ENCODE measurements around the gene GARIN5A. TPM values are rescaled to one million over a fixed set of nuclear protein-coding genes. Genes with fewer than 3 reads are reported as not detected.

GARIN5A gene
- total RNA-seq, 2 experiments from 2014 or later: 0.59 to 0.63 TPM

DNA sequence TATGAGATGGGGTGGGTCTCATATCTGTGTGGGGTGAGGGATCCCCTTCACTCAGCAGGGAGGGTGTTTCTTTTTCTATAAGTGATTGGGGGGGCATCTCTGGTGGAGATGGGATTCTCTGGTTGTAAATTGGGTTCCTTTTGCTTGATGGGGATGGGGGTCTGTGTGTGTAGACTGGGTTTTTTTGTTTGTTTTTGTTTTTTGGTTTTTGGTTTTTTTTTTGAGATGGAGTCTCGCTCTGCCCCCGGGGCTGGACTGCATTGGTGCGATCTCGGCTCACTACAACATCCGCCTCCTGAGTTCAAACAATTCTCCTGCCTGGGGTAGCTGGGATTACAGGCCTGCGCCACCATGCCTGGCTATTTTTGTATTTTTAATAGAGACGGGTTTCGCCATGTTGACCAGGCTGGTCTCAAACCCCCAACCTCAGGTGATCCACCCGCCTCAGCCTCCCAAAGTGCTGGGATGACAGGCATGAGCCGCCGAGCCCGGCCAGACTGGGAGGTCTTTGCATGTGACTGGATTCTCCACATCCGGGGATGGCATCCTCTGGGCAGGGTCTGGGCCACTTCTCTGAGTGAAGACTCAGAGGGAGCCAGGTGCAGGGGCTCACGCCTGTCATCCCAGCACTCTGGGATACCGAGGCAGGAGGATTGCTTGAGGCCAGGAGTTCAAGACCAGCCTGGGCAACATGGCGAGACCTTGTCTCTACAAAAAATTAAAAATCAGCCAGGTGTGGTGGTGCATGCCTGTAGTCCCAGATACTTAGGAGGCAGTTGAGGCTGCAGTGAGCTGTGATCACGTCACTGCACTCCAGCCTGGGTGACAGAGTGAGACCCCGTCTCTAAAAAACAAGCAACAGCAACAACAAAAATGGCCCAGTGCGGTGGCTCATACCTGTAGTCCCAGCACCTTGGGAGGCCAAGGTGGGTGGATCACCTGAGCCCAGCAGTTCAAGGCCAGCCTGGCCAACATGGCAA, 43.2 kb downstream of the GARIN5A start:
- Histone ChIP-seq H2AFZ (ENCODE audit: low read length) (peak overlapping the region; percentile 45; the same call in 1 of the 2 replicates), H3K4me1 (ENCODE audit: insufficient read depth, low read length, poor library complexity, severe bottlenecking) (peaks cover 81% of the 10 kb centered on the region), H3K4me2 (ENCODE audit: low read length) (peak overlapping the region; percentile 96), H3K9me2 (ENCODE audit: insufficient read depth, low read length) (no peaks in the 10 kb centered on the region), H3K27ac (ENCODE audit: low read depth, low read length, poor library complexity, severe bottlenecking) (peak overlapping the region; percentile 87), H4K20me1 (ENCODE audit: insufficient read depth, low read length) (no peaks in the 10 kb centered on the region), H3K36me3 (ENCODE audit: insufficient read depth, low read length) (peaks cover 11% of the 10 kb centered on the region), H3K4me3 (ENCODE audit: low read depth, low read length, poor library complexity, severe bottlenecking) (peak overlapping the region; percentile 68), H3K9me3 (ENCODE audit: low read length) (no peaks in the 10 kb centered on the region), H3K79me2 (ENCODE audit: insufficient read depth, low read depth, low read length) (no peaks in the 10 kb centered on the region)
- DNase-seq (ENCODE audit: low spot score): peak; percentile 55
- no TSS peak for BruUV-seq (replicated peaks)
- TF ChIP-seq, protein P1, sequence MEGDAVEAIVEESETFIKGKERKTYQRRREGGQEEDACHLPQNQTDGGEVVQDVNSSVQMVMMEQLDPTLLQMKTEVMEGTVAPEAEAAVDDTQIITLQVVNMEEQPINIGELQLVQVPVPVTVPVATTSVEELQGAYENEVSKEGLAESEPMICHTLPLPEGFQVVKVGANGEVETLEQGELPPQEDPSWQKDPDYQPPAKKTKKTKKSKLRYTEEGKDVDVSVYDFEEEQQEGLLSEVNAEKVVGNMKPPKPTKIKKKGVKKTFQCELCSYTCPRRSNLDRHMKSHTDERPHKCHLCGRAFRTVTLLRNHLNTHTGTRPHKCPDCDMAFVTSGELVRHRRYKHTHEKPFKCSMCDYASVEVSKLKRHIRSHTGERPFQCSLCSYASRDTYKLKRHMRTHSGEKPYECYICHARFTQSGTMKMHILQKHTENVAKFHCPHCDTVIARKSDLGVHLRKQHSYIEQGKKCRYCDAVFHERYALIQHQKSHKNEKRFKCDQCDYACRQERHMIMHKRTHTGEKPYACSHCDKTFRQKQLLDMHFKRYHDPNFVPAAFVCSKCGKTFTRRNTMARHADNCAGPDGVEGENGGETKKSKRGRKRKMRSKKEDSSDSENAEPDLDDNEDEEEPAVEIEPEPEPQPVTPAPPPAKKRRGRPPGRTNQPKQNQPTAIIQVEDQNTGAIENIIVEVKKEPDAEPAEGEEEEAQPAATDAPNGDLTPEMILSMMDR (conservative IDR thresholded peaks at IDR 0.05; ENCODE audit: low read length): no peak
- TF ChIP-seq EZH2phosphoT487 (IDR thresholded peaks at IDR 0.05; ENCODE audit: borderline replicate concordance, low read depth, low read length): no peak
- intact Hi-C loops (cut with micrococcal nuclease; ENCODE audit: unreplicated experiment): loop anchor here (1.0 kb wide), 2 partner anchors 18 to 28 kb away; no protein-coding TSS in a partner anchor
- ChIA-PET POLR2A (no interaction called here), CTCF (ENCODE audit: unreplicated experiment) (no interaction called here)

DNA sequence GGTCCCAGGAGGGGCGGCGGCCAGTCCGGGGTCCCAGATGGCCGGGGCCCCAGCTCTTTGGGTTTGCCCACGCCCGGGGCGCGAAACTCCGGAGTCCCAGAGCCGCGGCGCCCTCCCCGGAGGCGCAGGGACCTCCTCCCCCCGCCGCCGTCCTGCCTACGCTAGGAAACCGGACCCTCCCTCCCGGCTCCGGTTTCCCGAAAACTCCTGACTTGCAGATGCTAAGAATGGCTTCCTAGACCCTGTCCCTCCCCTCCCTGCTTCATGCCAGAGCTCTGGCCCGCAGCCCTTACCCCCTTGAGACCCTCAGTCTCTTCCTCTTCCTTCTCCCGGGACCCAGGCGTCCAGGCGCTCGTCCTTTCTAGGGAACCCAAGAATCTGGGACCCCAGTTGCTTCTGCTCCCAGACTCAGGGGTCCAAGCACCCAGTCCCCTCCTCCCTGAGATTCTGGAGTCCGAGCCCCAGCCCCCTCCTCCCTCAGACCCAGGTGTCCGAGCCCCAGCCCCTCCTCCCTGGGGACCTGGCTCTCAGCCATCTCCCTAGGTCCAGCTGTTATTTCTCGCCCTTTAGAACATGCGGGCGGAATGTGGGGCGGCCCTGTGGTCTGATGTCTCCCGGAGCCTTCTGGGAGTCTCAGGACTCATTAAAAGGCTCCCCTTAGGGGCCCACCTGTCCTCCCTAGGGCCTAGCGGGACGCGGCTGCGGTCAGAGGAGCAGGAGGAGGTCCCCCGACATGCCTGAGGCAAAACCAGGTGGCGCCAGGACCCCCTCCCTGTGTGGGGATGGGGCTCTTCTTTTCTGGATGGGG, 44.2 kb downstream of the GARIN5A start, which contains the start of gene MYBPC2:
TSS of gene MYBPC2 (plus strand) at position 672 of the 808 bp plus-strand sequence. CDS start at position 734, 62 bp downstream.
- H3K9me3 ChIP-seq (ENCODE audit: low read length): no peaks in the 10 kb centered on the region
- ChIA-PET POLR2A (interaction anchor here (0.6 kb wide), 1 partner anchor 1762 kb away, joined by 4 read pairs; no protein-coding TSS in a partner anchor), CTCF (ENCODE audit: unreplicated experiment) (no interaction called here)
- H2AFZ ChIP-seq (ENCODE audit: low read length): peak within 1 kb of the TSS; percentile 45; the same call in 1 of the 2 replicates
- no peaks in the 10 kb centered on the region for H3K9me2 ChIP-seq (ENCODE audit: insufficient read depth, low read length)
- H3K4me1 ChIP-seq (ENCODE audit: insufficient read depth, low read length, poor library complexity, severe bottlenecking): peaks cover 91% of the 10 kb centered on the region
- no TSS peak for BruUV-seq (replicated peaks)
- no peaks in the 10 kb centered on the region for H4K20me1 ChIP-seq (ENCODE audit: insufficient read depth, low read length)
- H3K4me2 ChIP-seq (ENCODE audit: low read length): peak within 1 kb of the TSS; percentile 96
- intact Hi-C loops (cut with micrococcal nuclease; ENCODE audit: unreplicated experiment): no loop called here
- H3K4me3 ChIP-seq (ENCODE audit: low read depth, low read length, poor library complexity, severe bottlenecking): peak within 1 kb of the TSS; percentile 68
- H3K79me2 ChIP-seq (ENCODE audit: insufficient read depth, low read depth, low read length): no peaks in the 10 kb centered on the region
- DNase-seq (ENCODE audit: low spot score): peak; percentile 71
- H3K36me3 ChIP-seq (ENCODE audit: insufficient read depth, low read length): peaks cover 22% of the 10 kb centered on the region
- H3K27ac ChIP-seq (ENCODE audit: low read depth, low read length, poor library complexity, severe bottlenecking): peak within 1 kb of the TSS; percentile 87
- no peak for TF ChIP-seq EZH2phosphoT487 (IDR thresholded peaks at IDR 0.05; ENCODE audit: borderline replicate concordance, low read depth, low read length)
- TF ChIP-seq, protein P1 (conservative IDR thresholded peaks at IDR 0.05; ENCODE audit: low read length): no peak

Measured in OCI-LY7 (cell line).